Neural cell (in vitro differentiated cells): ENCODE measurements around the gene AK2. TPM values are rescaled to one million over a fixed set of nuclear protein-coding genes. Genes with fewer than 3 reads are reported as not detected.
"Not testable (repeated sequence)": the region's sequence is repeated elsewhere in the genome, so short reads cannot be mapped to it uniquely, and the experiment has no call there.

Experiments
- H2AFZ ChIP-seq: fragments of 200-600, 300-800 bp; sonication (generic), shearing (Covaris generic); 2 replicates; pipeline ENCODE4 v1.6.0; 2014; ENCODE audit warnings: low read depth, mild to moderate bottlenecking, antibody characterized with exemption, low read length, moderate library complexity
- H3F3A ChIP-seq: fragments of 200-600 bp; shearing (Covaris generic); 2 replicates; pipeline ENCODE4 v1.6.1; 2016; ENCODE audit warnings: mild to moderate bottlenecking, moderate library complexity, mixed read lengths, antibody characterized with exemption, low read length; ENCODE audit not compliant: insufficient read depth, poor library complexity, severe bottlenecking
- H3K27ac ChIP-seq: fragments of 200-600, 300-800 bp; sonication (generic), shearing (Covaris generic); 2 replicates; pipeline ENCODE4 v1.5.1; 2014; ENCODE audit warnings: mild to moderate bottlenecking, low read length, moderate library complexity
- H3K27me3 ChIP-seq: fragments of 300-800, 200-600 bp; sonication (generic), shearing (Covaris generic); 2 replicates; pipeline ENCODE4 v1.6.0; 2014; ENCODE audit warnings: mild to moderate bottlenecking, low read depth, low read length, moderate library complexity; ENCODE audit not compliant: insufficient read depth
- H3K36me3 ChIP-seq: fragments of 300-800, 200-600 bp; sonication (generic), shearing (Covaris generic); 2 replicates; pipeline ENCODE4 v1.5.1; 2014; ENCODE audit warnings: mild to moderate bottlenecking, antibody characterized with exemption, low read length, moderate library complexity; ENCODE audit not compliant: insufficient read depth
- H3K4me2 ChIP-seq: fragments of 300-800, 200-600 bp; sonication (generic), shearing (Covaris generic); 2 replicates; pipeline ENCODE4 v1.6.0; 2014; ENCODE audit warnings: mild to moderate bottlenecking, low read length
- H3K4me3 ChIP-seq: fragments of 300-800, 200-600 bp; sonication (generic), shearing (Covaris generic); 2 replicates; pipeline ENCODE4 v1.5.1; 2014; ENCODE audit warnings: mild to moderate bottlenecking, low read length, moderate library complexity
- H3K79me2 ChIP-seq: fragments of 200-600 bp; shearing (Covaris generic); replicated peaks from 2 replicates; pipeline ENCODE4 v1.6.0; 2014; ENCODE audit warnings: mild to moderate bottlenecking, low read length, moderate library complexity; ENCODE audit not compliant: insufficient read depth
- H3K9ac ChIP-seq: fragments of 300-800, 200-600 bp; sonication (generic), shearing (Covaris generic); 2 replicates; pipeline ENCODE4 v1.6.1; 2016; ENCODE audit warnings: mild to moderate bottlenecking, low read length, mixed read lengths
- H3K9me2 ChIP-seq: fragments of 200-600 bp; shearing (Covaris generic); 2 replicates; pipeline ENCODE4 v1.6.1; 2016; ENCODE audit warnings: mild to moderate bottlenecking, low read length, mixed read lengths; ENCODE audit not compliant: insufficient read depth
- H3K9me3 ChIP-seq: fragments of 200-600, 300-800 bp; sonication (generic), shearing (Covaris generic); 2 replicates; pipeline ENCODE4 v1.6.1; 2016; ENCODE audit warnings: mild to moderate bottlenecking, mixed run types, low read length, moderate library complexity, mixed read lengths
- H4K20me1 ChIP-seq: fragments of 200-600 bp; shearing (Covaris generic); 2 replicates; pipeline ENCODE4 v1.6.1; 2016; ENCODE audit warnings: mild to moderate bottlenecking, mixed run types; ENCODE audit not compliant: insufficient read depth
- EP300 ChIP-seq: fragments of 450-650 bp; conservative IDR thresholded peaks from 2 replicates; pipeline ENCODE4 v1.6.1; 2014; ENCODE audit warnings: antibody characterized with exemption, mild to moderate bottlenecking, moderate library complexity; ENCODE audit not compliant: poor library complexity, severe bottlenecking
- EZH2 ChIP-seq: fragments of 200-600, 300-800 bp; shearing (Covaris generic), sonication (generic); IDR thresholded peaks from 2 replicates; pipeline ENCODE4 v1.6.1; 2014; ENCODE audit warnings: antibody characterized with exemption, low read length, borderline replicate concordance, mild to moderate bottlenecking; ENCODE audit not compliant: insufficient read depth, poor library complexity, severe bottlenecking
- MXI1 ChIP-seq: fragments of 450-650 bp; conservative IDR thresholded peaks from 2 replicates; pipeline ENCODE4 v1.6.1; 2014; ENCODE audit warnings: antibody characterized with exemption, mild to moderate bottlenecking; ENCODE audit not compliant: poor library complexity, severe bottlenecking
- POLR2AphosphoS5 ChIP-seq: IDR thresholded peaks from 2 replicates; pipeline ENCODE4 v1.6.1; 2012
- RAD21 ChIP-seq: fragments of 450-650 bp; conservative IDR thresholded peaks from 2 replicates; pipeline ENCODE4 v1.6.1; 2014; ENCODE audit warnings: antibody characterized with exemption, mild to moderate bottlenecking, moderate library complexity
- SMC3 ChIP-seq: fragments of 450-650 bp; conservative IDR thresholded peaks from 2 replicates; pipeline ENCODE4 v1.6.1; 2014; ENCODE audit warnings: antibody characterized with exemption, mild to moderate bottlenecking, moderate library complexity; ENCODE audit not compliant: poor library complexity
- TAF1 ChIP-seq: IDR thresholded peaks from 2 replicates; pipeline ENCODE4 v1.6.1; 2012; ENCODE audit warnings: low read depth
- polyA plus RNA-seq: library from polyadenylated mRNA; depleted of rRNA; stranded (reverse); fragments of >200 nt; gene quantifications from 2 replicates; pipeline ENCODE4 v1.2.3, GENCODE V29; 2014
- TF ChIP-seq, protein P1 (sequence below): IDR thresholded peaks from 2 replicates; pipeline ENCODE4 v1.6.1; 2012; ENCODE audit warnings: borderline replicate concordance
- TF ChIP-seq, protein P2 (sequence below): fragments of 450-650 bp; IDR thresholded peaks from 2 replicates; pipeline ENCODE4 v1.5.1; 2014; ENCODE audit warnings: antibody characterized with exemption, mild to moderate bottlenecking, moderate library complexity; ENCODE audit not compliant: poor library complexity, severe bottlenecking

Gene AK2
- polyA plus RNA-seq, 1 donor from 2014 or later: 107 TPM

DNA sequence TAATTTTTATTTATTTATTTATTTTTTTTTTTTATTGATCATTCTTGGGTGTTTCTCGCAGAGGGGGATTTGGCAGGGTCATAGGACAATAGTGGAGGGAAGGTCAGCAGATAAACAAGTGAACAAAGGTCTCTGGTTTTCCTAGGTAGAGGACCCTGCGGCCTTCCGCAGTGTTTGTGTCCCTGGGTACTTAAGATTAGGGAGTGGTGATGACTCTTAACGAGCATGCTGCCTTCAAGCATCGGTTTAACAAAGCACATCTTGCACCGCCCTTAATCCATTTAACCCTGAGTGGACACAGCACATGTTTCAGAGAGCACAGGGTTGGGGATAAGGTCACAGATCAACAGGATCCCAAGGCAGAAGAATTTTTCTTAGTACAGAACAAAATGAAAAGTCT, 63.2 kb downstream of the AK2 start:
- H3K27me3 ChIP-seq, H3F3A ChIP-seq, H4K20me1 ChIP-seq, H3K4me2 ChIP-seq, H3K9me3 ChIP-seq, H3K36me3 ChIP-seq, H3K9ac ChIP-seq, H2AFZ ChIP-seq, H3K79me2 ChIP-seq, H3K9me2 ChIP-seq: not testable (repeated sequence)
- H3K4me3 ChIP-seq: peak overlapping the region; percentile 70
- H3K27ac ChIP-seq: peak overlapping the region; percentile 78

DNA sequence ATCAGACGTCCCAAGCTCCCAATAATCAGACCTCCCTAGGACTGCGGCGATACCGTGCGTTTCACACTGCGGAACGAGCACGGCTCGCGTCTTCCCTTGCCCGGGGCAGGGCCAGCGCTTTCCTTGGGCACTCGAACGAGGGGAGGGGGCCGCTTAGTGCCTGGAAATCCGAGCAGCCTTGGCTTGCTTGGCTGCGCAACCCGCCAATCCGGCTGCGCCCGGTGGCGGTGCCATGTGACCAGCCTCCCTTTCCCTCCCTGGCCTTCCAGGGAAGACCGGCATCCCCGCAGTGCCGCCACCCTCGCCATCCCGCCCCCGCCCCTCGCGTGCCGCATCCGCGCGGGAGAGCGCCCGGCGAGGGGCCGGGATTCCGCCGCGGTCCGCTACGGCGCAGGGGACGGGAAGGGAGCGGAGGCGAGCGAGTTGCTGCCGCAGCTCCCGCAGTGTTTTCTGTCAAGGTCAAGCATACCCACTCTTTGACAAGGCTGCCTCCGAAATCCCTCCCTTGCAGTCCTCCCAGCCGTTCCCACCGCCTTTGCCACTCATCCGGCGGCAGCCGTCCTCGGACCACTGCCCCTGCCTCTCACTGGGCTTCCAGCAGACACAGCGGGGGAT, 63.8 kb downstream of the AK2 start:
- H3K4me2 ChIP-seq: peak overlapping the region; percentile 78
- H4K20me1 ChIP-seq: no peaks in the 10 kb centered on the region
- no peaks in the 10 kb centered on the region for H3K9me3 ChIP-seq
- H3K9ac ChIP-seq: peak overlapping the region; percentile 79
- peak; percentile 34 for TF ChIP-seq RAD21
- peak; percentile 86 for TF ChIP-seq POLR2AphosphoS5
- TF ChIP-seq EZH2: no peak
- TF ChIP-seq, protein P1, sequence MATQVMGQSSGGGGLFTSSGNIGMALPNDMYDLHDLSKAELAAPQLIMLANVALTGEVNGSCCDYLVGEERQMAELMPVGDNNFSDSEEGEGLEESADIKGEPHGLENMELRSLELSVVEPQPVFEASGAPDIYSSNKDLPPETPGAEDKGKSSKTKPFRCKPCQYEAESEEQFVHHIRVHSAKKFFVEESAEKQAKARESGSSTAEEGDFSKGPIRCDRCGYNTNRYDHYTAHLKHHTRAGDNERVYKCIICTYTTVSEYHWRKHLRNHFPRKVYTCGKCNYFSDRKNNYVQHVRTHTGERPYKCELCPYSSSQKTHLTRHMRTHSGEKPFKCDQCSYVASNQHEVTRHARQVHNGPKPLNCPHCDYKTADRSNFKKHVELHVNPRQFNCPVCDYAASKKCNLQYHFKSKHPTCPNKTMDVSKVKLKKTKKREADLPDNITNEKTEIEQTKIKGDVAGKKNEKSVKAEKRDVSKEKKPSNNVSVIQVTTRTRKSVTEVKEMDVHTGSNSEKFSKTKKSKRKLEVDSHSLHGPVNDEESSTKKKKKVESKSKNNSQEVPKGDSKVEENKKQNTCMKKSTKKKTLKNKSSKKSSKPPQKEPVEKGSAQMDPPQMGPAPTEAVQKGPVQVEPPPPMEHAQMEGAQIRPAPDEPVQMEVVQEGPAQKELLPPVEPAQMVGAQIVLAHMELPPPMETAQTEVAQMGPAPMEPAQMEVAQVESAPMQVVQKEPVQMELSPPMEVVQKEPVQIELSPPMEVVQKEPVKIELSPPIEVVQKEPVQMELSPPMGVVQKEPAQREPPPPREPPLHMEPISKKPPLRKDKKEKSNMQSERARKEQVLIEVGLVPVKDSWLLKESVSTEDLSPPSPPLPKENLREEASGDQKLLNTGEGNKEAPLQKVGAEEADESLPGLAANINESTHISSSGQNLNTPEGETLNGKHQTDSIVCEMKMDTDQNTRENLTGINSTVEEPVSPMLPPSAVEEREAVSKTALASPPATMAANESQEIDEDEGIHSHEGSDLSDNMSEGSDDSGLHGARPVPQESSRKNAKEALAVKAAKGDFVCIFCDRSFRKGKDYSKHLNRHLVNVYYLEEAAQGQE: peak; percentile 97
- TF ChIP-seq, protein P2, sequence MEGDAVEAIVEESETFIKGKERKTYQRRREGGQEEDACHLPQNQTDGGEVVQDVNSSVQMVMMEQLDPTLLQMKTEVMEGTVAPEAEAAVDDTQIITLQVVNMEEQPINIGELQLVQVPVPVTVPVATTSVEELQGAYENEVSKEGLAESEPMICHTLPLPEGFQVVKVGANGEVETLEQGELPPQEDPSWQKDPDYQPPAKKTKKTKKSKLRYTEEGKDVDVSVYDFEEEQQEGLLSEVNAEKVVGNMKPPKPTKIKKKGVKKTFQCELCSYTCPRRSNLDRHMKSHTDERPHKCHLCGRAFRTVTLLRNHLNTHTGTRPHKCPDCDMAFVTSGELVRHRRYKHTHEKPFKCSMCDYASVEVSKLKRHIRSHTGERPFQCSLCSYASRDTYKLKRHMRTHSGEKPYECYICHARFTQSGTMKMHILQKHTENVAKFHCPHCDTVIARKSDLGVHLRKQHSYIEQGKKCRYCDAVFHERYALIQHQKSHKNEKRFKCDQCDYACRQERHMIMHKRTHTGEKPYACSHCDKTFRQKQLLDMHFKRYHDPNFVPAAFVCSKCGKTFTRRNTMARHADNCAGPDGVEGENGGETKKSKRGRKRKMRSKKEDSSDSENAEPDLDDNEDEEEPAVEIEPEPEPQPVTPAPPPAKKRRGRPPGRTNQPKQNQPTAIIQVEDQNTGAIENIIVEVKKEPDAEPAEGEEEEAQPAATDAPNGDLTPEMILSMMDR: no peak
- peak; percentile 42 for TF ChIP-seq TAF1
- peak; percentile 29 for TF ChIP-seq SMC3
- peak; percentile 54 for TF ChIP-seq MXI1
- TF ChIP-seq EP300: no peak
- H3K4me3 ChIP-seq: peak overlapping the region; percentile 70
- H2AFZ ChIP-seq: peak overlapping the region; percentile 77
- H3K27me3 ChIP-seq: no peaks in the 10 kb centered on the region
- no peaks in the 10 kb centered on the region for H3K79me2 ChIP-seq
- no peaks in the 10 kb centered on the region for H3F3A ChIP-seq
- H3K36me3 ChIP-seq: no peaks in the 10 kb centered on the region
- H3K9me2 ChIP-seq: no peaks in the 10 kb centered on the region
- peak overlapping the region; percentile 78 for H3K27ac ChIP-seq

DNA sequence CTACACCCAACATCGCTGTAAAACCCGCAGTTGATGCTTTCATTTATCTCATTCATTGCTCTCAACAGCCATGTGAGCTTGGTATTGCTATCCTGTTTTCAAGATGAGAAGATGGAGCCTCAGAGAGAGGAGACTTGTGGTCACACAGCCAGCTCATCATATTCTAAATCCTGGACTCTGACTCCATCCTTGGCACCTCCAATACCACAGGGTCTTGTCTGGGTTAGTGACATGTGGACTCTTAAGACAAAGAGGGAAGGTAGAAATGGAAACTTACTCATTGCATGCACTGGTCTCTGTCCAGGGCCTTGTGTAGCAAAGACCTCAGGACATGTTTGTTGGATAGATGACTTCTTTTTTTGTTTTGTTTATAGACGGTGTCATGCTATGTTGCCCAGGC, 65.1 kb downstream of the AK2 start:
- H3F3A ChIP-seq: no peaks in the 10 kb centered on the region
- H3K27ac ChIP-seq: no peak overlapping the region
- no peaks in the 10 kb centered on the region for H3K36me3 ChIP-seq
- H3K9me2 ChIP-seq: no peaks in the 10 kb centered on the region
- no peak overlapping the region for H3K4me2 ChIP-seq
- no peaks in the 10 kb centered on the region for H3K79me2 ChIP-seq
- TF ChIP-seq RAD21 (no peak), POLR2AphosphoS5 (no peak), TAF1 (no peak), SMC3 (no peak), MXI1 (no peak), EP300 (no peak), EZH2 (no peak)
- TF ChIP-seq, protein P2: no peak
- TF ChIP-seq, protein P1: no peak
- no peak overlapping the region for H3K9ac ChIP-seq
- no peaks in the 10 kb centered on the region for H3K9me3 ChIP-seq
- no peaks in the 10 kb centered on the region for H4K20me1 ChIP-seq
- no peak overlapping the region for H3K4me3 ChIP-seq
- no peaks in the 10 kb centered on the region for H3K27me3 ChIP-seq
- no peak overlapping the region for H2AFZ ChIP-seq
